ENCODE results near the gene IGFBP3.

- TF ChIP-seq CTCF (IDR thresholded peaks at IDR 0.05): no peak
- TF ChIP-seq POLR2AphosphoS5 (IDR thresholded peaks at IDR 0.05): no peak
- no peak for TF ChIP-seq POLR2A (IDR thresholded peaks at IDR 0.05)
- TF ChIP-seq EP300 (IDR thresholded peaks at IDR 0.05): no peak
Measured at GRCh38 chr7:45873035-45873354, 48.1 kb downstream of the IGFBP3 start, which contains the start of gene CCDC201.

Measured in gastroesophageal sphincter (tissue), 3 donors.